Esophagus muscularis mucosa (tissue), 3 donors: Measurements from ENCODE around the gene MACROH2A1.

Experiments
- POLR2A ChIP-seq: fragments of 450-650 bp; IDR thresholded peaks from one replicate; pipeline ENCODE4 v1.6.1; 2017; ENCODE audit warnings: antibody characterized with exemption, moderate library complexity, mild to moderate bottlenecking, low read depth
- POLR2AphosphoS5 ChIP-seq, 2 donors: sonication (generic); formaldehyde crosslinking; IDR thresholded peaks; one replicate each; pipeline ENCODE4 v1.6.1; 2017; ENCODE audit warnings: antibody characterized with exemption in 2 of 2
- TF ChIP-seq, protein P1 (sequence below), 3 experiments: fragments of 200-600 bp in 2 of 3; fragments of 450-650 bp in 1 of 3; sonication (generic) in 2 of 3; IDR thresholded peaks; one replicate each; pipeline ENCODE4 v1.5.1; 2017 to 2019; ENCODE audit warnings: antibody characterized with exemption in 3 of 3, mild to moderate bottlenecking in 2 of 3, moderate library complexity in 1 of 3

DNA sequence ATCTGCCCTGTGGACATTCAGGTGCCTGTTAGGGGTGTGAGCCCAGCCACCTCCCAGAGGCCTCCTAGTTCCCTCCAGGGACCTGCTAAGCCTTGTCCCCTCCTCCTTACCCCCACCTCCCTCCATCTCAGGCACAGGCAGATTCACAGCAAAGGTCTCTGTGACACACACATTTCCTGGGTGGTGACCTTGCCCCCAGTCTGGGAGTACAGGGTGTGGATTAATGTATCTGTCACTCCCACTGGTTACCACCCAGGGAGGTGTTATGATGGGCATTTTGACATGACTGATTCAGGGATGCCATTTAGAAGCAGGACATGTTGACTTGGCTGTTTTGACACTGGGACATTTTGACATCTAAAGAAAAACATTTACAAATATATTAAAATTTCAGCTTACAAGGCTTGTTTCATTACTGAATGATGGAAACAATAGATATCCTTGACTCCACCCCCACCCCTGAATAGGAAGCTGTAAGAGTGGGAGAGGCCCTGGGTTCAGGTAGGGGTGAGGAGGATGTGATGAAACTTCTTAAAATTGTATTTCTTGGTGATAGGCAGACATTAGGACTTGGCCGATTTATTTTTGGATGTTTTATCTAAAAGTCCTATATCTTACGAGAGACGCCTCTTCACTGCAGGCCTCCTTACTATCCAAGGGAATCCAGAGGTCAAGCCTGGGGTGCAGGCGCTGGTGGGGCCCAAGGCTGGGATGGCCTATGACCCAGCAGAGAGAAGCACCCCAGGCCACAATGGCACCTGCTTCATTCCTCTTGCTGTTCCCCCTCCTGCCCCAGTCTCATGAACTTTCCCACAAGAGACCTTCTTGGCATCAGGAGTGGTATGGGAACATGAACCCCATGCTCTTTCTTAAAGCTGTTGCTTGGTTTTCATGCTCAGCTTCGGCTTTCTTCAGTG lies 101.9 kb downstream of the MACROH2A1 start:
- TF ChIP-seq, protein P1, sequence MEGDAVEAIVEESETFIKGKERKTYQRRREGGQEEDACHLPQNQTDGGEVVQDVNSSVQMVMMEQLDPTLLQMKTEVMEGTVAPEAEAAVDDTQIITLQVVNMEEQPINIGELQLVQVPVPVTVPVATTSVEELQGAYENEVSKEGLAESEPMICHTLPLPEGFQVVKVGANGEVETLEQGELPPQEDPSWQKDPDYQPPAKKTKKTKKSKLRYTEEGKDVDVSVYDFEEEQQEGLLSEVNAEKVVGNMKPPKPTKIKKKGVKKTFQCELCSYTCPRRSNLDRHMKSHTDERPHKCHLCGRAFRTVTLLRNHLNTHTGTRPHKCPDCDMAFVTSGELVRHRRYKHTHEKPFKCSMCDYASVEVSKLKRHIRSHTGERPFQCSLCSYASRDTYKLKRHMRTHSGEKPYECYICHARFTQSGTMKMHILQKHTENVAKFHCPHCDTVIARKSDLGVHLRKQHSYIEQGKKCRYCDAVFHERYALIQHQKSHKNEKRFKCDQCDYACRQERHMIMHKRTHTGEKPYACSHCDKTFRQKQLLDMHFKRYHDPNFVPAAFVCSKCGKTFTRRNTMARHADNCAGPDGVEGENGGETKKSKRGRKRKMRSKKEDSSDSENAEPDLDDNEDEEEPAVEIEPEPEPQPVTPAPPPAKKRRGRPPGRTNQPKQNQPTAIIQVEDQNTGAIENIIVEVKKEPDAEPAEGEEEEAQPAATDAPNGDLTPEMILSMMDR (IDR thresholded peaks at IDR 0.05) = no peak
- TF ChIP-seq POLR2A (no peak), POLR2AphosphoS5 (IDR thresholded peaks at IDR 0.05) (no peak)
